ENCODE results near the gene SLC1A3.

SLC1A3 gene

DNA sequence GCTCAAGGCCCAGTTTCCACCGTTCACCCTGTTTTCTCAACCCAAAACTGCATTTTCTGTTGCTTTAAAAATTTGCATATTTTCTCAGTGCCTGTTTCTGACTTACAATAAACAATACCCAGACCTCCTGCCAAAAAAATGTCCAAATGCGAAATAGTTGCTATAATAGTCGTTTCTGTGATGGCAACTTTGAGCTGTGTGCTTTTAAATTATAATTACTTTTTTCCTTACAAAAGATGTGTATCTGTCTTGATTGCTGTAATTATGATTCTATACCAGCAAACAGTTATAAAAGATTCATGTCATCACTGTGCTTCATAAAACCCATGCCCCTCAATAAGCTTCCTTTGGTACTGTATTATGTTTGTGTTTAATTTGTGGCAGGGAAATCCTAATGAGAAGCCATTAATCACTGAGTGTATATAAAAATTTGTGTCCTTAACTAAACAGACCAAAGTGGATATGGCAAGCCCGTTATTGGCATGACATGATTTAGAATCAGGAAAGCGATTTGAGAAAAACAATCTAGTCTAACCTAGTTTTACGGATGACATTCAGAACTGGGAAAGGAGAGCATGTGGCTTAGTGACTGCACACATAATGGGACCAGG is 5.4 kb upstream of the SLC1A3 start:
- no peak for DNase-seq

DNA sequence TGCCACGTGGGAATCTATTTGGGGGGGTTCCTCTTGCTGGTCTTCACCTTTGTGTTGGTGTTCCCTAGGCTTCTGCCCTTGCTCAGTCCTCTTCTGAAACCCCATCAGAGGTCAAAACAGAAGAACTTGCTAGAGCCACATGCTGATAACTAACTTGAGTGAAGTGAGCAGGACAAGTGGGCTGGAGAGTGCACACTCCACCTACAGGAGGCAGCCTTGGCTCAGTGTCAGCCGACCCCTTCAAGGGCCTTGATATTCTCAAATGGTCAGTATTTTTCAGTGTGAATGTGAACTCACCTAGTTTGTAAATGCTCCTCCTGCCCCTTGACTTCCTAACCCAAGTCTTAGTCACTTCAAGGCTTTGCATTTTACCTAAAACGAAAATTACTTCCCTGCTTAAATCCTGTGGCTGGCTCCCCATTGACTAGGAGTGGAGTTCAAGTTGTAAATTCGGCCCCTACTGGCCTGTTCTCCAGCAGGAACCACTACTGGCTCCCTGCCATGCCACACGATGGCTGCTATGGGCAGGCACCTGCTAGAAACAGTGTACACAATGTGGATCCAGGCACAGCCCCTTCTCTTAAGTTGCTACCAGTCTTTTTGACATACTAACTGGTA is 3.6 kb upstream of the SLC1A3 start:
- DNase-seq, result no peak

DNA sequence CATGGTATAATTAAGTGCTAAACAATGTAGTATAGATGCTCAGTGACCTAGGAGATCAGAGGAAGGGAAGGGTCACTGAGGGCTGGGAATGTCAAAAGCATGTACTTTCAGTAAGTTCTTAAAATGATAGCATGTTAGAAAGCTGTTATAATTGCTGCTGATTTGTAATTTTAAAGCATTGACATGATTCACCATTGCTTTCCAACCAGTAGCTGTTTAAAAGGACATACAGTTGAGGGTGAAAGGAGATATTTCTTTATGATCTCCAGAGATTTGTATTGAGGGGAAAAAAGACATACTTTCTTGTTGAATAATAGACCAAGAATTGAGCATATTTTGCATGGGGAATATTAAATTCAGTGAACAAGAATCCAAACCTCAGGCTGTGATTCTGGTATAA is 1.2 kb upstream of the SLC1A3 start:
- no peak for DNase-seq

DNA sequence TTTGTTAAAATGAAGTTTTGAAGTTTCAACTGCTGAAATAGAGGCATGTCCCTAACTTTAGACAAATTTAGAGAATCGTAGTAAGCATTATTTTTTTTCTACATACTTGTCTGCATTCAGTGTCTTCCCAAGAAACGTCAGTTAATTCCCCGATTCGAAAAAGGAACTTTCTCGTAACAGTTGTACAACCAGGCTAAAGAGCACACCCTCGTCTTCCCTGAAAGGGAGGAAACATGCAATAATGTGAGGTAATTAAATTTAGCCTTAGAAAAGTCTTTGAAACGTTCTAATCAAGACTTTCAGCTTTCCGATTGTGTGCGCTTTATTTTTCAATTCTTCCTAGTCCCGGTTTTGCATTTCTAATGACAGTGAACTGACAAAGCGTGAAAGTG is 374 bp upstream of the SLC1A3 start:
- no peak for DNase-seq

GRCh38 chr5:36607114-36607571 is 737 bp downstream of the SLC1A3 start:
- DNase-seq, result no peak

DNA sequence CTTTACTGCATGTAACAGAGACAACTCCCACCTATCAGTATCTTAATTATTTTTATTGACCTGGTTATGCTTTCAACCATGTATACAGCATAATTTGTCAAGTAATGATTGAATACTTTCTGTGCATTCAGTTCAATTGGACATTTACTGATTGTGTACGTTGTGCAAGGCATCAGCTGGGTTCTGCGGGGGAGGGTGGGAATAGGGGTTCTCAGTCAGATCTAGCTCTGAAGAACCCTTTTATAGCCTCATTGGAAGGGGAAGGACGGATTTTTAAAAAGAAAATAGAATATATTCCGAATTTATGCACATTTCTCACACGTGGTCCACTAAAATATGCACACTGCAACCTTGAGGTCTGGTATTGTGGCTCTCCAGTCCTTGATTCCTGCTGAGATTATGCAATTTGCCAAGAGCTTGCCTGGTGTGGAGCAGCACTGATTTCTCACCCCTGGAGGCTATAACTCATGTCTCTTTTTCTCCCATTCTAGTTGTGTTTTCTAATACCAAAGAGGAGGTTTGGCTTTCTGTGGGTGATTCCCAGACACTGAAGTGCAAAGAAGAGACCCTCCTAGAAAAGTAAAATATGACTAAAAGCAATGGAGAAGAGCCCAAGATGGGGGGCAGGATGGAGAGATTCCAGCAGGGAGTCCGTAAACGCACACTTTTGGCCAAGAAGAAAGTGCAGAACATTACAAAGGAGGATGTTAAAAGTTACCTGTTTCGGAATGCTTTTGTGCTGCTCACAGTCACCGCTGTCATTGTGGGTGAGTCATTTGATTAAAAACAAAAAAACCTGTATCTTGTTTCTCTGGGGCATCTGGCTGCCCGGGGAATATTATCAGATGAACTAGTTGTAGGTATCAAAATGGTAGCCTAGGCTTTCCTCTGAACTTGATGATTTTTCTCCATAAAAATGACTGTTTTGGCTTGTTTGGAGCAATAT is 1.7 kb downstream of the SLC1A3 start:
- DNase-seq, result no peak

- DNase-seq, result no peak
Observed at GRCh38 chr5:36610621-36611020, 4.2 kb downstream of the SLC1A3 start.

DNA sequence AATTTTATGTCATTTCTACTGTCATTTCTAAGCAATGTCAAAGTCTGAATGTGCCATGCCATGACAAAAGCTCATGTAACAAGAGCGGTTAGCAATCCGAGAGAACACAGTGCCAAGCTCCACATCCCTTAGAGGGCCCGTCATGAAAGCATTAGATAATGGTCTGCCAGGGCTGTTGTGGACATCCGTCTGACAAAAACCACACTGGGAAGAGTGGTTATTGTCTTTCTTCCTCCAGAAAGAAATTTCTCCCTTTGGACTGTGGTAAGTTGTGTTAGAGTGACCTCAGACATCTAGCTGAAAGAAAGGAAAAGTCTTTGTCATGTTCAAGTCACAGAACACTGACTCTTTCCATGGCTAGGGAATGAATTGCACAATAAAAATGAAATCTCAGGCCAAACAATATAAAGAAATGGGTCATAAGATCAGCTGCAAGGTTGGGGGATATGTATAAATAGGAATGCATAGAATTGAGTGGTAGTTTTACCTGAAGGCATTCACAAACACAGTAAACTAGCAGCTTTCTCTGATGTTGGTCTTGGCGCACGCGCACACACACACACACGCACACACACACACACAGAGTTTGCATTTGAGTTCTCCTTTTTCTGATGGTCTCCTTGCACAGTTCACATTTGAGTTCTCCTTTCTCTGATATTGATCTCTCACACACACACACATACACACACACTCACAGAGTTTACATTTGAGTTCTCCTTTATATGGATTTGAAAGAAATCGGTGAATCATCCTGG is 5.3 kb downstream of the SLC1A3 start:
- no peak for DNase-seq

DNA sequence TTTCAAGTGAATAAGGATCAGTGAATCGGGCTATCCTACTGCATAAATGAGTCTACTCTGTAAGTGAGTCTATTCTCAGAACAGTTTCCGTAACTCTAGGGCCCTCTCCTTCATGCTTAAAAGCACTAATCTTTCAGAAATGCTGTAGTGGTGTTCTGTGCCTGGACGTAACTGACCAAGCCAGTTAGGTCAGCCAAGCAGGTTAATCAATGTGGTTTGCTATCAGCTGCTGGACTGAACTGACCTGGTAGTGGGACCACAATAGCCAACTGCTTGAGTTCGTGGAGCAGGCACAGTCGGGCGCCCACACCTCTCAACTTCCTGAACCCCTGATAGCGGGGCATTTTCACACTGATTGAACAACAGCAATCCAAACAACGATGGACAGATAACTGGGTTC is 6.8 kb downstream of the SLC1A3 start:
- DNase-seq, result no peak

DNA sequence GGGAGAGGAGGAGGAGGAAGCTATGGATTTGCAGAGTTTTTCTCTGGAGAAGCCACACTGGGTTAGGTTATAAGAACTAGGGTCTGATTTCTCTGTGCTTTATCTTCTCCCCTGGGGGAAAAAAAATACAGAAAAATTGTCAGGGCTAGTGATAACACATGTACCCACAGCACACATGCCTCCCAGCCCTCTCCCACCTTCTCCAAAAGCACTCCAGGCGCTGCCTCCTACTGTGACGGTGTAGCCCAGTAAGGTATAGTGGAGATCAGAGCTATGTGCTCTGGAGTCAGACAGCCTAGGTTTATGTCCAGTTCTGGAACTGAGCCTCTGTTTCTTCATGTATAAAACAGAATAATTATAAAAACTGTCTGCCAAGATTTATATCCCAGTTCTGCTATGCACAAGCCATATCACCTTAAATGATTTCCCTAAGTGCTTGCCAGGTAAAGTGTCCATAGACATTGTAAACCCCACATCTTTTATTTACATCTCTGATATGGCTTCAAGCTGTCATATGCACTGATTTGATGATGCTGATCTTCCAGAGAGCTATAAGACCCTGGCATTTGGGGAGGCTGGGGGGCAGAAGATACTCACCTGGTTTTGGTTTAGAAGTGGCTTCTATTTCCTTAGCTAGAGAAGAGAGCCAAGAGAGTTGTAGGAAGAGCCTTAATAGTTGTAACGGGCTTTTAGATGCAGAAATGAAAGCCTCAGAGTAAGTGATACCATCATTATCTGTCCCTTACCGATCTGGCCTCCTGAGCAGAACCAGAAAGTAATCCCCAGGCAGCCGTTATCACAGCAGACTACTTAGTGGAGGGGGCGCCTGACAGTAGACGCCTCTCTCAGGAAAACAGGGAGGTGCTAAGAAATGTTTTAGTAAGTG is 7.6 kb downstream of the SLC1A3 start:
- no peak for DNase-seq

GRCh38 chr5:36614657-36615308 is 8.4 kb downstream of the SLC1A3 start:
- DNase-seq, result no peak

DNA sequence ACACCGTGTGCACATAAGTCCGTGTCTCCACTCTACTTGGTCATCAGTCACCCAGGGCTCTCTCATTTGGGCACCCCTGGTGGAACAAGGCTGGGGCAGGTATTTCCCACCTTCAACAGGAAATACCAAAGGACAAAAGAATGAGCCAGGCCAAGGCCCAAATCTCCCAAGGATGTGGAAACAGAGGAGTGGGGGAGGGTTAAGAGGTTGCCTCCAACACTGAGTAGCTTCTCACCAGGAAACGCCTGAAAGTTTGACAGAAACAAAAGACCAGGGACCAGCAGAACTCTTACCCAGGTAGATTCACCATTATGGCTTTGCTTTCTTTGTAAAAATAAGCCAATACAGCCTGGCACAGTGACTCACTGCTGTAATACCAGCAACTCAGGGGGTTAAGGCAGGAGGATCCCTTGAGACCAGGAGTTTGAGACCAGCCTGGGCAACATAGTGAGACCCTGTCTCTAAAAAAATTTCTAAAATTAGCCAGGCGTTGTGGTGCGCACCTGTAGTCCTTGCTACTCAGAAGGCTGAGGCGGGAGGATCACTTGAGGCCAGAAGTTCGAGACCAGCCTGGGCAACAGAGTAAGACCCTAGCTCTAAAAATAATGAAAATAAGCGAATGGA is 12.7 kb downstream of the SLC1A3 start:
- DNase-seq, result no peak

GRCh38 chr5:36621985-36622384 is 15.6 kb downstream of the SLC1A3 start:
- DNase-seq, result no peak

- no peak for DNase-seq
Observed at GRCh38 chr5:36623832-36624231, 17.4 kb downstream of the SLC1A3 start.

- no peak for DNase-seq
Observed at GRCh38 chr5:36624277-36624676, 17.9 kb downstream of the SLC1A3 start.

DNA sequence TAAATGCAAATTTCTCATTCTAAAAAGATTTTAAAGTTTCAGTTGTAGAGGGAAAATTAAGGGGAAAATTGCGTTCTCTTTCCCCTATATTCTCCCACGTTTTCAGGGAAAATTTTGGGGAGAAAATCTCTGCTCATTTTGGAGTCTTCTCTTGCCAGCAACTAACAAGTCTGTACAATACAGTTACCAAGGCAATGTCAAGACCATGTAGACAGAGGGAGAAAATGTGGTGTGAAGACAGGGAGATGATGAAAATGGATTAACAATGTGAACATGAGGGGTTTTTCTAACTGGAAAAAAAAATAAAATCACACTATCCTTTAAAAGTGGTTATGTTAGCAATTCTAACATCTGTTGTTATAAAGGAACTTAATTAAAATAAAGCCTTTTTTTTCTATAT is 22.3 kb downstream of the SLC1A3 start:
- no peak for DNase-seq

GRCh38 chr5:36629729-36630128 is 23.3 kb downstream of the SLC1A3 start:
- no peak for DNase-seq

DNA sequence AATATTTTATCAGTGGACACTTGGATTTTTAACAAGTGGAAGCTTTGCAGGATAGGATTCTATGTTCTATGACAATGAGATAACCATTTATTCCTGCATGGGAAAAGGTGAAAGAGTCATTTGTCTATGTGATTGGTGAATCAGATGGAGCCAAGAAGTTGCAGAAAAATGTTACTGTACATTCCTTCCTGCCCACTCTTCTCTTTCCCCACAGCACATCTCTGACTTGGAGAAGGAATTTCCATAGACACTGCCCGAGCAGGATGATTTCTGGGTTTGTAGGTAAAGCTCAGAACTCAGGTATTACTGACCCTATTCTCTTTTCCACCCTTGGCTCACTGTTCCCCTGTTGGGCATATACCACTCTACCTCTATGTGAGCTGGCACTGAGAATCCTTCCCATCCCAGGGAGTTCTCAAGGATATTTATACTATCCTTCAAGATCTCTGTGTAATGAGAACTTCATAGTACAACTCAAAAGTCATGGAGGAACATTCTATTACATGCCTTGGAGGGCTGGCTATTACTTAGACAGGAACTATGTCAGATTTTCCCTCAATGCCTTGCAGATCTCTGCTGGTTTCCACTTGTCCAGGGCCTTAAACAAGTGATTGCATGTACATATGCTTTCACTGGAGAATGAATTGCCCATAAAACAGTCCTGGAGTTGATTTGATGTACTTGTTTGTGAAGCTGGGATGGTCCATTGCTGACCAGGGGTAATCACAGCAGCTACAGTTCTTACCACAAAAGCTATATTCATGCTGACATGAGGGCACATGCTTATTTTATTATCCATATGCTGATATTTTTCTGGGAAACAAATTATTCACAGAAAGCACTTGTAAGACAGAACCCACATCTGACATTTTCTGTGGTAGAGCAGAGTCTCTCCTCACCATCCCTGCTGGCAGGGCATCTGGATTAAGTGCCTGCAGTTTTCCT is 24.1 kb downstream of the SLC1A3 start:
- no peak for DNase-seq

- DNase-seq, result no peak
Observed at GRCh38 chr5:36631154-36631553, 24.7 kb downstream of the SLC1A3 start.
